ENCODE results near the gene ZMYND15.

ZMYND15 gene

GRCh38 chr17:4734857-4735475 is 4.7 kb upstream of the ZMYND15 start:
- no peak overlapping the region for H3K14ac ChIP-seq (ENCODE audit: low read length in 2 of 2)
- DNase-seq, result no peak
- 88% methylated on average over 8 of the region's 8 CpGs for WGBS

DNA sequence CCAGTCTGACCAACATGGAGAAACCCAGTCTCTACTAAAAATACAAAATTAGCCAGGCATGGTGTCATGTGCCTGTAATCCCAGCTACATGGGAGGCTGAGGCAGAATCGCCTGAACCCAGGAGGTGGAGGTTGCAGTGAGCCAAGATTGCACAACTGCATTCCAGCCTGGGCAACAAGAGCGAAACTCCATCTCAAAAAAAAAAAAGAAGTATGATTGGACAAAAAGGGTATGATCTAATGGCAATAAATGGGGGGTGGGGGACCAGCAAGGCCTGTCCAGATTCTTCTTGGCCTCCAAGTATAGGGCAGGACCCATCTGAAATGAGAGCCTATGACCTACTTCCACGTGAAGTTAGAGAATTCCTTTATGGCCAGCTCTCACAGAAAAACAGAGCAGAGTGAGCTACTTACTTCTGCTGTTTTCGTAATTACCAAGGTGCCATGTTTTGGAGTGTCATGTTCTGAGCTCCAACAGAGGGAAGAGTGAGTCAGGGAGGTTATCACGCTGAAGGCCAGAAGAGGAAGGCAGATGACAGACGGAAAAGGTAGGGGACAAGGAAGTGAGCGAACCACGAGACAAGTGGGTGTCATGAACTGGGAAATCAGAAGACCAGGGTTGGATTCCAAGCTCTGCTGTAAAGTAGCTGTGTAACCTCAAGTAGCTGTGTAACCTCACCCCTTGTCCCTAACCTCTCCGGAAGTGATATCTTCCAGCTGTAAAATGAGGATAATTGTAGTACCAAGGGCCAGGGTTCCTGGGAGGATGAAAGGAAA is 3.6 kb upstream of the ZMYND15 start:
- 59% methylated on average over 8 of the region's 9 CpGs for WGBS

More at GRCh38 chr17:4734857-4735475, 4.7 kb upstream of the ZMYND15 start:
- Histone ChIP-seq H3K9ac (ENCODE audit: low read length) (no peak overlapping the region), H2BK5ac (ENCODE audit: low read depth, low read length, poor library complexity, severe bottlenecking) (no peak overlapping the region), H4K8ac (ENCODE audit: low read length) (no peak overlapping the region), H2BK15ac (ENCODE audit: low read depth, poor library complexity, severe bottlenecking) (no peak overlapping the region), H3K4me2 (ENCODE audit: low read length, poor library complexity, severe bottlenecking) (no peak overlapping the region), H3K23ac (ENCODE audit: low read length in 2 of 2) (no peak overlapping the region), H2BK120ac (ENCODE audit: low read depth, low read length) (no peak overlapping the region), H3K4me3 (ENCODE audit: insufficient read depth in 1 of 2, low read depth in 1 of 2, low read length in 2 of 2) (no peak overlapping the region), H2BK12ac (ENCODE audit: low read length in 2 of 2) (no peak overlapping the region), H3K27me3 (ENCODE audit: control insufficient read depth in 1 of 2, insufficient read depth in 1 of 2, low read length in 2 of 2) (peaks cover 16 to 20% of the 10 kb centered on the region in 2 experiments), H3K9me3 (ENCODE audit: control insufficient read depth, low read length) (no peaks in the 10 kb centered on the region), H2AFZ (ENCODE audit: low read depth, low read length) (no peak overlapping the region), H3K4me1 (ENCODE audit: control insufficient read depth, insufficient read depth, low read depth, low read length) (peaks cover 20% of the 10 kb centered on the region), H3K4ac (ENCODE audit: low read depth in 1 of 2, low read length in 2 of 2) (no peak overlapping the region), H4K91ac (ENCODE audit: low read length) (no peak overlapping the region), H2AK5ac (ENCODE audit: low read length, severe bottlenecking) (no peak overlapping the region), H3K36me3 (ENCODE audit: control insufficient read depth in 1 of 2, insufficient read depth in 2 of 2, low read depth in 1 of 2, low read length in 2 of 2) (peaks cover 7 to 9% of the 10 kb centered on the region in 2 experiments), H3K18ac (ENCODE audit: low read depth in 1 of 2, low read length in 2 of 2) (no peak overlapping the region), H3K27ac (ENCODE audit: low read length, poor library complexity, severe bottlenecking) (no peak overlapping the region), H3K79me1 (replicated peaks; ENCODE audit: low read length, poor library complexity, severe bottlenecking) (peaks cover 2% of the 10 kb centered on the region)

GRCh38 chr17:4738136-4739121 is 1.2 kb upstream of the ZMYND15 start:
- Histone ChIP-seq H3K9ac (ENCODE audit: low read length) (peak overlapping the region; percentile 75), H2AFZ (ENCODE audit: low read depth, low read length) (no peak overlapping the region), H3K18ac (ENCODE audit: low read depth in 1 of 2, low read length in 2 of 2) (no peak overlapping the region), H3K9me3 (ENCODE audit: control insufficient read depth, low read length) (no peaks in the 10 kb centered on the region), H4K8ac (ENCODE audit: low read length) (no peak overlapping the region), H4K91ac (ENCODE audit: low read length) (no peak overlapping the region), H2BK120ac (ENCODE audit: low read depth, low read length) (no peak overlapping the region), H3K27ac (ENCODE audit: low read length, poor library complexity, severe bottlenecking) (no peak overlapping the region), H3K4me3 (ENCODE audit: insufficient read depth in 1 of 2, low read depth in 1 of 2, low read length in 2 of 2) (peak overlapping the region; percentile 64 to 82), H2BK12ac (ENCODE audit: low read length in 2 of 2) (no peak overlapping the region), H3K4me2 (ENCODE audit: low read length, poor library complexity, severe bottlenecking) (peak overlapping the region; percentile 91), H2AK5ac (ENCODE audit: low read length, severe bottlenecking) (no peak overlapping the region), H3K23ac (ENCODE audit: low read length in 2 of 2) (peak overlapping the region in 1 of 2 experiments; percentile 94), H3K79me1 (replicated peaks; ENCODE audit: low read length, poor library complexity, severe bottlenecking) (no peaks in the 10 kb centered on the region), H2BK5ac (ENCODE audit: low read depth, low read length, poor library complexity, severe bottlenecking) (no peak overlapping the region), H3K36me3 (ENCODE audit: control insufficient read depth in 1 of 2, insufficient read depth in 2 of 2, low read depth in 1 of 2, low read length in 2 of 2) (peaks cover 0 to 2% of the 10 kb centered on the region in 2 experiments), H3K4ac (ENCODE audit: low read depth in 1 of 2, low read length in 2 of 2) (no peak overlapping the region), H3K27me3 (ENCODE audit: control insufficient read depth in 1 of 2, insufficient read depth in 1 of 2, low read length in 2 of 2) (peaks cover 44% of the 10 kb centered on the region in 2 experiments), H3K14ac (ENCODE audit: low read length in 2 of 2) (no peak overlapping the region), H2BK15ac (ENCODE audit: low read depth, poor library complexity, severe bottlenecking) (no peak overlapping the region), H3K4me1 (ENCODE audit: control insufficient read depth, insufficient read depth, low read depth, low read length) (peaks cover 16% of the 10 kb centered on the region)
- DNase-seq, result no peak
- WGBS, result 20% methylated on average over 40 of the region's 41 CpGs

More for the DNA sequence above, 3.6 kb upstream of the ZMYND15 start:
- Histone ChIP-seq H3K27ac (ENCODE audit: low read length, poor library complexity, severe bottlenecking) (no peak overlapping the region), H3K23ac (ENCODE audit: low read length in 2 of 2) (no peak overlapping the region), H3K36me3 (ENCODE audit: control insufficient read depth in 1 of 2, insufficient read depth in 2 of 2, low read depth in 1 of 2, low read length in 2 of 2) (peaks cover 7 to 9% of the 10 kb centered on the region in 2 experiments), H3K4me2 (ENCODE audit: low read length, poor library complexity, severe bottlenecking) (no peak overlapping the region), H3K9ac (ENCODE audit: low read length) (no peak overlapping the region), H2BK15ac (ENCODE audit: low read depth, poor library complexity, severe bottlenecking) (no peak overlapping the region), H3K4ac (ENCODE audit: low read depth in 1 of 2, low read length in 2 of 2) (no peak overlapping the region), H2BK5ac (ENCODE audit: low read depth, low read length, poor library complexity, severe bottlenecking) (no peak overlapping the region), H2AFZ (ENCODE audit: low read depth, low read length) (no peak overlapping the region), H3K4me3 (ENCODE audit: insufficient read depth in 1 of 2, low read depth in 1 of 2, low read length in 2 of 2) (no peak overlapping the region), H3K14ac (ENCODE audit: low read length in 2 of 2) (no peak overlapping the region), H4K91ac (ENCODE audit: low read length) (no peak overlapping the region), H2BK120ac (ENCODE audit: low read depth, low read length) (no peak overlapping the region), H2BK12ac (ENCODE audit: low read length in 2 of 2) (no peak overlapping the region), H2AK5ac (ENCODE audit: low read length, severe bottlenecking) (no peak overlapping the region), H3K18ac (ENCODE audit: low read depth in 1 of 2, low read length in 2 of 2) (no peak overlapping the region), H3K9me3 (ENCODE audit: control insufficient read depth, low read length) (no peaks in the 10 kb centered on the region), H3K79me1 (replicated peaks; ENCODE audit: low read length, poor library complexity, severe bottlenecking) (peaks cover 2% of the 10 kb centered on the region), H3K27me3 (ENCODE audit: control insufficient read depth in 1 of 2, insufficient read depth in 1 of 2, low read length in 2 of 2) (peaks cover 27 to 31% of the 10 kb centered on the region in 2 experiments), H4K8ac (ENCODE audit: low read length) (no peak overlapping the region), H3K4me1 (ENCODE audit: control insufficient read depth, insufficient read depth, low read depth, low read length) (peaks cover 18% of the 10 kb centered on the region)
- DNase-seq, result no peak
